ENCODE results near the gene CDT1. TPM values are rescaled to one million over a fixed set of nuclear protein-coding genes. Genes with fewer than 3 reads are reported as not detected.

Gene CDT1
- polyA plus RNA-seq, 1 of the 3 experiments (the other 2 are of a cell fraction), result 6.1 TPM

DNA sequence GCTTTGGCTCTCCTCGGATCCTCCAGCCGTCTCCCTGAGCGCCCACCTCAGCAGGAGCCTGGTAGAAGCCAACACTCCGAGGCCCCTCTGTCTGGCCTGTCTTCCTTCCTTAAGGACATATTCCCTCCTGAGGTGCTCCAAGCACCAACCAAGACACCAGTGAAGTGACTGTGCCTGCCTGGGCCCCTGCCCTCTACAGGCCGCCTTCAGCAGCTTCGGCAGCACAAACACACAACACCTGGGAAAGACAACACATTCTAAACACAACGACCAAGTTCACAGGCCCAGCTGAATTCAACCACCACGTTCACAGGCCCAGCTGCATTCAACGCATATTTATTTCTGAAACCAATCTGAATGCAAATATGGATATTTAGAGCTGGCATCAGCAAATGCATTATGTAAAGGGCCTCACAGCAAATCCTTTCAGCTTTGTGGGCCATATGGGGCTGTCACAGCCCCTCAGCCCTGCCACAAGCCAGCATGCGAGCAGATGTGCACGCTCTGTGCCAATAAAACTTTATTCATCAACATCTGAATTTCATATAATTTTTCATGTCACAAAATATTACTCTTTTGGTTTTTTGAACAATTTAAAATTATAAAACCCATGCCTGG, 40.9 kb downstream of the CDT1 start:
- WGBS (ENCODE audit: low lambda C conversion rate), result 87% methylated on average over 9 of the region's 11 CpGs
- no peaks in the 10 kb centered on the region for H3F3A ChIP-seq (replicated peaks; ENCODE audit: insufficient read depth)
- POLR2A ChIA-PET, result no interaction called here

More for the DNA sequence above, 40.9 kb downstream of the CDT1 start:
- Histone ChIP-seq H3K4me1 (ENCODE audit: control insufficient read depth in 1 of 2, insufficient read depth in 2 of 2, low read depth in 1 of 2, low read length in 1 of 2) (no peaks in the 10 kb centered on the region), H4K20me1 (ENCODE audit: insufficient read depth) (0 out of 2 replicates have a peak, but pooled peaks cover 3% of the 10 kb centered on the region), H3K9ac (no peak overlapping the region), H3K27me3 (ENCODE audit: insufficient read depth) (no peaks in the 10 kb centered on the region), H2AFZ (ENCODE audit: low read depth) (no peak overlapping the region), H3K4me2 (no peak overlapping the region), H3K9me3 (no peaks in the 10 kb centered on the region), H3K4me3 (ENCODE audit: low read depth in 2 of 2, low read length in 1 of 2) (no peak overlapping the region), H3K79me2 (ENCODE audit: insufficient read depth) (no peaks in the 10 kb centered on the region), H3K27ac (ENCODE audit: low read depth in 2 of 2, low read length in 1 of 2) (no peak overlapping the region), H3K9me2 (no peaks in the 10 kb centered on the region), H3K36me3 (replicated peaks in 1 of 2; ENCODE audit: control insufficient read depth in 1 of 2, insufficient read depth in 2 of 2, low read length in 1 of 2) (peaks cover 0 to 18% of the 10 kb centered on the region in 2 experiments)
- DNase-seq, result no peak
- TF ChIP-seq RXRA (IDR thresholded peaks at IDR 0.05; ENCODE audit: borderline replicate concordance, low read depth) (no peak), JUND (IDR thresholded peaks at IDR 0.05) (no peak), FOXJ3 (CRISPR knock-in tag; IDR thresholded peaks at IDR 0.05) (no peak), FOXM1 (IDR thresholded peaks at IDR 0.05; ENCODE audit: low read depth) (no peak), SMC3 (IDR thresholded peaks at IDR 0.05; ENCODE audit: low read depth, low read length) (no peak), RAD21 (IDR thresholded peaks at IDR 0.05; ENCODE audit: low read length) (no peak), RFX5 (IDR thresholded peaks at IDR 0.05; ENCODE audit: low read length) (no peak), NFIC (IDR thresholded peaks at IDR 0.05; ENCODE audit: borderline replicate concordance) (no peak), NRF1 (IDR thresholded peaks at IDR 0.05; ENCODE audit: low read depth, low read length) (no peak), TAF1 (IDR thresholded peaks at IDR 0.05; ENCODE audit: borderline replicate concordance, low read depth, low read length) (no peak)
- TF ChIP-seq, protein P1, sequence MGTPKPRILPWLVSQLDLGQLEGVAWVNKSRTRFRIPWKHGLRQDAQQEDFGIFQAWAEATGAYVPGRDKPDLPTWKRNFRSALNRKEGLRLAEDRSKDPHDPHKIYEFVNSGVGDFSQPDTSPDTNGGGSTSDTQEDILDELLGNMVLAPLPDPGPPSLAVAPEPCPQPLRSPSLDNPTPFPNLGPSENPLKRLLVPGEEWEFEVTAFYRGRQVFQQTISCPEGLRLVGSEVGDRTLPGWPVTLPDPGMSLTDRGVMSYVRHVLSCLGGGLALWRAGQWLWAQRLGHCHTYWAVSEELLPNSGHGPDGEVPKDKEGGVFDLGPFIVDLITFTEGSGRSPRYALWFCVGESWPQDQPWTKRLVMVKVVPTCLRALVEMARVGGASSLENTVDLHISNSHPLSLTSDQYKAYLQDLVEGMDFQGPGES (IDR thresholded peaks at IDR 0.05; ENCODE audit: low read depth, low read length), result no peak
- TF ChIP-seq, protein P2, sequence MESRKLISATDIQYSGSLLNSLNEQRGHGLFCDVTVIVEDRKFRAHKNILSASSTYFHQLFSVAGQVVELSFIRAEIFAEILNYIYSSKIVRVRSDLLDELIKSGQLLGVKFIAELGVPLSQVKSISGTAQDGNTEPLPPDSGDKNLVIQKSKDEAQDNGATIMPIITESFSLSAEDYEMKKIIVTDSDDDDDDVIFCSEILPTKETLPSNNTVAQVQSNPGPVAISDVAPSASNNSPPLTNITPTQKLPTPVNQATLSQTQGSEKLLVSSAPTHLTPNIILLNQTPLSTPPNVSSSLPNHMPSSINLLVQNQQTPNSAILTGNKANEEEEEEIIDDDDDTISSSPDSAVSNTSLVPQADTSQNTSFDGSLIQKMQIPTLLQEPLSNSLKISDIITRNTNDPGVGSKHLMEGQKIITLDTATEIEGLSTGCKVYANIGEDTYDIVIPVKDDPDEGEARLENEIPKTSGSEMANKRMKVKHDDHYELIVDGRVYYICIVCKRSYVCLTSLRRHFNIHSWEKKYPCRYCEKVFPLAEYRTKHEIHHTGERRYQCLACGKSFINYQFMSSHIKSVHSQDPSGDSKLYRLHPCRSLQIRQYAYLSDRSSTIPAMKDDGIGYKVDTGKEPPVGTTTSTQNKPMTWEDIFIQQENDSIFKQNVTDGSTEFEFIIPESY (IDR thresholded peaks at IDR 0.05; ENCODE audit: borderline replicate concordance, low read depth), result no peak
- TF ChIP-seq, protein P3, sequence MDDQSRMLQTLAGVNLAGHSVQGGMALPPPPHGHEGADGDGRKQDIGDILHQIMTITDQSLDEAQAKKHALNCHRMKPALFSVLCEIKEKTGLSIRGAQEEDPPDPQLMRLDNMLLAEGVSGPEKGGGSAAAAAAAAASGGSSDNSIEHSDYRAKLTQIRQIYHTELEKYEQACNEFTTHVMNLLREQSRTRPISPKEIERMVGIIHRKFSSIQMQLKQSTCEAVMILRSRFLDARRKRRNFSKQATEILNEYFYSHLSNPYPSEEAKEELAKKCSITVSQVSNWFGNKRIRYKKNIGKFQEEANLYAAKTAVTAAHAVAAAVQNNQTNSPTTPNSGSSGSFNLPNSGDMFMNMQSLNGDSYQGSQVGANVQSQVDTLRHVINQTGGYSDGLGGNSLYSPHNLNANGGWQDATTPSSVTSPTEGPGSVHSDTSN (IDR thresholded peaks at IDR 0.05), result no peak
- TF ChIP-seq, protein P4, sequence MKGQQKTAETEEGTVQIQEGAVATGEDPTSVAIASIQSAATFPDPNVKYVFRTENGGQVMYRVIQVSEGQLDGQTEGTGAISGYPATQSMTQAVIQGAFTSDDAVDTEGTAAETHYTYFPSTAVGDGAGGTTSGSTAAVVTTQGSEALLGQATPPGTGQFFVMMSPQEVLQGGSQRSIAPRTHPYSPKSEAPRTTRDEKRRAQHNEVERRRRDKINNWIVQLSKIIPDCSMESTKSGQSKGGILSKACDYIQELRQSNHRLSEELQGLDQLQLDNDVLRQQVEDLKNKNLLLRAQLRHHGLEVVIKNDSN (IDR thresholded peaks at IDR 0.05; ENCODE audit: borderline replicate concordance, low read depth), result no peak
- CTCF ChIA-PET, result no interaction called here

Measured in SK-N-SH (cell line).